ENCODE results near the gene LEUTX. TPM values are rescaled to one million over a fixed set of nuclear protein-coding genes. Genes with fewer than 3 reads are reported as not detected.

Gene LEUTX
- total RNA-seq, 8 experiments from 2014 or later = 34.9 TPM; not detected in 7

- WGBS, 10 experiments = 20 to 100% (median 68%) methylated on average over 1 to 10 of the region's 26 CpGs; no CpG with 5 or more reads in 2 of the 10 experiments
- H3K4me3 ChIP-seq = no peak overlapping the region
- in situ Hi-C loops (cut with MboI; ENCODE audit: low pct_unique_long_range_greater_than_20kb in 2 of 9, low sequenced_read_pairs in 9 of 9, unreplicated experiment in 9 of 9) = loop anchor here in 1 of 9 experiments (25.0 kb wide), 1 partner anchor 291 kb away; the partner anchor contains the start of genes EID2 and EID2B
- no peak overlapping the region for H3K27ac ChIP-seq
- ATAC-seq (replicated peaks in 6 of 8) = no peak
- H3K4me1 ChIP-seq (replicated peaks in 1 of 2) = peaks cover 14 to 21% of the 10 kb centered on the region in 2 donors
Observed at GRCh38 chr19:39828015-39828653, 49.5 kb downstream of the LEUTX start.

DNA sequence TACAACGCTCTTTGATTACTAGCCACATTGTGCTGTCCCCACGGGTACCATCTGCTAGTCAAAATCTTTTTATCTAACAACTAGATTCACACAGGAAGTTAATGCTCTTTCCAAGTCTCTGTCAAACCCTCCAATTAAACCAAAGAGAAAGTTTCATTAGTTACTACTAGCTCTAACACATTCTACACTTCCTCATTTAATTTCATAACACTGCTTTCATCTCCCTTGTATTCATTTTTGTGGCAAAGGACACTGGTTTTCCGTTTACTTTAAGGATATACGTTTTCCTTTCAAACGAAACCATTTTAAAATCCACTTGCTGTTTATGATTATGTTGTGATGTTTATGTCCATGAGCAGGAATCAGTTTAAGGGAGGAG is 50.0 kb downstream of the LEUTX start:
- Histone ChIP-seq H3K4me3 (no peak overlapping the region), H3K27ac (no peak overlapping the region), H3K4me1 (replicated peaks in 1 of 2) (peaks cover 13 to 16% of the 10 kb centered on the region in 2 donors)
- in situ Hi-C loops (cut with MboI; ENCODE audit: low pct_unique_long_range_greater_than_20kb in 2 of 9, low sequenced_read_pairs in 9 of 9, unreplicated experiment in 9 of 9) = loop anchor here in 1 of 9 experiments (25.0 kb wide), 1 partner anchor 291 kb away; the partner anchor contains the start of genes EID2 and EID2B
- 57 to 98% (median 85%) methylated on average over 3 to 5 of the region's 5 CpGs for WGBS, 10 experiments
- ATAC-seq (replicated peaks in 6 of 8) = no peak

DNA sequence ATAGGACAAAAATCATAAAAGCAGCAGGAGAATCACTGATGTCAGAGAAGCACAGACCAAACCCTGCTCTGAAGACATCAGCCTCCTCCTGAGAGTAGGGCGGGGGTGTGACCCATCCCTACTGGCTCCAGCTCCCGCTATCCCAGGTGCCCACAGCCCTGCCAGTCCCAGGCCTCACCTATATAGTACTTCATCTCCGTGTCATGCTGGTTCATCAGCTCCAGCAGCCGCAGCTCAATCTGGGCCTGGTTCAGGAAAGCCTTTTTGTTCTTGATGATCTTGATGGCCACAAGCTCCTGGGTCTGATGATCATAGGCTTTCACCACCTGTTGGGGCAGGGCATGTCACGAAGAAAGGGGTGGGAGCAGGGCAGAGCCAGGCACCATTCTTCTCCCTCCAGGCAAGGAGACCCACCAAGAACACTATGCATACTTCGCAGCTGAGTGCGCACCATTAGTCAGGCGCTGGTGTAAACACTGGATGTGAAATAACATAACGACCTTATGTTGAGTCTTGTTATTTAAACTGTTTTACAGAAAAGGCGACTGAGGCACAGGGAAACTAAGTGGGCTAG is 51.1 kb downstream of the LEUTX start:
- Histone ChIP-seq H3K27ac (no peak overlapping the region), H3K4me3 (no peak overlapping the region), H3K4me1 (replicated peaks in 1 of 2) (peaks cover 17 to 20% of the 10 kb centered on the region in 2 donors)
- ATAC-seq (replicated peaks in 6 of 8) = no peak
- in situ Hi-C loops (cut with MboI; ENCODE audit: low pct_unique_long_range_greater_than_20kb in 2 of 9, low sequenced_read_pairs in 9 of 9, unreplicated experiment in 9 of 9) = loop anchor here in 1 of 9 experiments (25.0 kb wide), 1 partner anchor 292 kb away; the partner anchor contains the start of genes EID2 and EID2B
- WGBS, 10 experiments = 60 to 100% (median 91%) methylated on average over 1 to 8 of the region's 10 CpGs; no CpG with 5 or more reads in 2 of the 10 experiments

- in situ Hi-C loops (cut with MboI; ENCODE audit: low pct_unique_long_range_greater_than_20kb in 2 of 9, low sequenced_read_pairs in 9 of 9, unreplicated experiment in 9 of 9) = loop anchor here in 1 of 9 experiments (25.0 kb wide), 1 partner anchor 293 kb away; the partner anchor contains the start of genes EID2 and EID2B
- Histone ChIP-seq H3K4me1 (replicated peaks in 1 of 2) (peaks cover 14 to 16% of the 10 kb centered on the region in 2 donors), H3K4me3 (no peak overlapping the region), H3K27ac (no peak overlapping the region)
- 70 to 100% (median 94%) methylated on average over 1 to 5 of the region's 18 CpGs; no CpG with 5 or more reads in 6 of the 10 experiments for WGBS, 10 experiments
- ATAC-seq (replicated peaks in 6 of 8) = no peak
Observed at GRCh38 chr19:39830406-39830805, 51.8 kb downstream of the LEUTX start.

GRCh38 chr19:39830847-39831246 is 52.2 kb downstream of the LEUTX start:
- H3K27ac ChIP-seq = no peak overlapping the region
- peaks cover 14 to 16% of the 10 kb centered on the region in 2 donors for H3K4me1 ChIP-seq (replicated peaks in 1 of 2)
- no peak overlapping the region for H3K4me3 ChIP-seq
- in situ Hi-C loops (cut with MboI; ENCODE audit: low pct_unique_long_range_greater_than_20kb in 2 of 9, low sequenced_read_pairs in 9 of 9, unreplicated experiment in 9 of 9) = loop anchor here in 1 of 9 experiments (25.0 kb wide), 1 partner anchor 294 kb away; the partner anchor contains the start of genes EID2 and EID2B
- no peak for ATAC-seq (replicated peaks in 6 of 8)

- no peak overlapping the region for H3K27ac ChIP-seq
- no peak overlapping the region for H3K4me3 ChIP-seq
- ATAC-seq (replicated peaks in 6 of 8) = no peak
Observed at GRCh38 chr19:39831679-39832078, 53.0 kb downstream of the LEUTX start.

GRCh38 chr19:39832341-39833083 is 53.9 kb downstream of the LEUTX start:
- 43 to 100% (median 75%) methylated on average over 1 to 5 of the region's 5 CpGs; no CpG with 5 or more reads in 1 of the 10 experiments for WGBS, 10 experiments
- ATAC-seq (replicated peaks in 6 of 8) = no peak
- Histone ChIP-seq H3K4me1 (replicated peaks in 1 of 2) (peaks cover 14 to 16% of the 10 kb centered on the region in 2 donors), H3K27ac (peak overlapping the region; percentile 97 to 99), H3K4me3 (peak overlapping the region; percentile 68 to 97 (median 88))
- in situ Hi-C loops (cut with MboI; ENCODE audit: low pct_unique_long_range_greater_than_20kb in 2 of 9, low sequenced_read_pairs in 9 of 9, unreplicated experiment in 9 of 9) = loop anchor here in 1 of 9 experiments (25.0 kb wide), 1 partner anchor 295 kb away; the partner anchor contains the start of genes EID2 and EID2B

More at GRCh38 chr19:39831679-39832078, 53.0 kb downstream of the LEUTX start:
- 81 to 100% (median 90%) methylated on average over 1 to 9 of the region's 16 CpGs; no CpG with 5 or more reads in 4 of the 10 experiments for WGBS, 10 experiments
- peaks cover 14 to 16% of the 10 kb centered on the region in 2 donors for H3K4me1 ChIP-seq (replicated peaks in 1 of 2)
- in situ Hi-C loops (cut with MboI; ENCODE audit: low pct_unique_long_range_greater_than_20kb in 2 of 9, low sequenced_read_pairs in 9 of 9, unreplicated experiment in 9 of 9) = loop anchor here in 1 of 9 experiments (25.0 kb wide), 1 partner anchor 294 kb away; the partner anchor contains the start of genes EID2 and EID2B

DNA sequence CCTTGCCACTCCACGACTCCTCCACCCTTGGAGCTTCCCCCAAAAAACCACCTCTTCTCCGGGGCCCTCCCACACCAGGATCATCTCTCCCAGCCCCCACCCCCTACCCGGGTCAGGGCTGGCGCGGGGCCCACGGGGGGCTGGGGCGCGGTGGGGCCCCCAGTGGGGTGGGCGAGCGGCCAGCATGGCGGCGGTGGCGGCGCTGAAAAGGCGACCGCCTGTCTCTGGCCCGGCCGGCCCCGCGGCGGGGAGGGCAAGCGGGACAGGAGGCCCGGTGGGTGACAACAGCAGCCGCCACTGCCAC is 54.5 kb downstream of the LEUTX start:
- peak overlapping the region; percentile 97 to 99 for H3K27ac ChIP-seq
- peak in 2 of 8 experiments; percentile 2 to 44 for ATAC-seq (replicated peaks in 6 of 8)
- in situ Hi-C loops (cut with MboI; ENCODE audit: low pct_unique_long_range_greater_than_20kb in 2 of 9, low sequenced_read_pairs in 9 of 9, unreplicated experiment in 9 of 9) = loop anchor here in 1 of 9 experiments (25.0 kb wide), 1 partner anchor 296 kb away; the partner anchor contains the start of genes EID2 and EID2B
- H3K4me1 ChIP-seq (replicated peaks in 1 of 2) = peaks cover 14 to 16% of the 10 kb centered on the region in 2 donors
- peak overlapping the region; percentile 68 to 97 (median 88) for H3K4me3 ChIP-seq
- WGBS, 10 experiments = 20% methylated on average over 1 of the region's 24 CpGs; no CpG with 5 or more reads in 9 of the 10 experiments

- in situ Hi-C loops (cut with MboI; ENCODE audit: low pct_unique_long_range_greater_than_20kb in 2 of 9, low sequenced_read_pairs in 9 of 9, unreplicated experiment in 9 of 9) = loop anchor here in 1 of 9 experiments (25.0 kb wide), 1 partner anchor 296 kb away; the partner anchor contains the start of genes EID2 and EID2B
- WGBS, 10 experiments = 0 to 17% (median 0%) methylated on average over 2 to 6 of the region's 59 CpGs; no CpG with 5 or more reads in 7 of the 10 experiments
- H3K4me1 ChIP-seq (replicated peaks in 1 of 2) = peaks cover 14 to 16% of the 10 kb centered on the region in 2 donors
Observed at GRCh38 chr19:39833464-39834286, 55.0 kb downstream of the LEUTX start, which contains the start of gene DYRK1B. Gene DYRK1B (minus strand): TSS chr19:39834162. CDS start chr19:39831867, 2,295 bp downstream.

DNA sequence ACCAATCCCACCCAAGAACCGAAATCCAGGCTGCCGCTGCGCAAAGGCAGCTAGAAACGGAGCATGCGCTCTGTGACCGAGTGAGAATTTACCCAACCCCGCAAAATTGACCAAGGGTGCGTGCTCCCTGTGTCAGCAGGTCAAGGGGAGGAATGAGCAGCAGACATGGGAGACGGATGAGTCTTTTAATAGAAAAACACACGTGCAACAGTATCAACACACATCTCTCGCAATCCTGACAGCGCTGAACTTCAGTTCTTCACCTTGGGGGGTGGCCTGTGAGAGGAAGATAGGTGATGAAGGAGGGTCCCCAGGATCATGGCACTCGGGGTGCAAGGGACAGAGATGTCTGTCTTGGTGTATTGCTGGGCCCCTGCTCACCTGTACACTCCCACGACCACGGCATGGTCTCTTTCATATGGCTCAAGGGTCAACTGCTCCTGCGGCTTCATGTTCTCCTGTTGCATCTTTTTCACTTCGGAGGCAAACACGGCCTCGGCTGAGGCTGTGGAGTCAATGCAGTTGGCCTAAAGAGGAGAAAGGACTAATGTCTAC is 55.7 kb downstream of the LEUTX start:
- 15 to 100% (median 69%) methylated on average over 1 to 8 of the region's 19 CpGs; no CpG with 5 or more reads in 2 of the 10 experiments for WGBS, 10 experiments

More at GRCh38 chr19:39833464-39834286, 55.0 kb downstream of the LEUTX start, which contains the start of gene DYRK1B:
- peak within 1 kb of the TSS; percentile 97 to 99 for H3K27ac ChIP-seq
- ATAC-seq (replicated peaks in 6 of 8) = peak; percentile 88 to 93 (median 92)
- peak within 1 kb of the TSS; percentile 68 to 97 (median 88) for H3K4me3 ChIP-seq

More for the DNA sequence above, 55.7 kb downstream of the LEUTX start:
- in situ Hi-C loops (cut with MboI; ENCODE audit: low pct_unique_long_range_greater_than_20kb in 2 of 9, low sequenced_read_pairs in 9 of 9, unreplicated experiment in 9 of 9) = loop anchor here in 1 of 9 experiments (25.0 kb wide), 1 partner anchor 297 kb away; the partner anchor contains the start of genes EID2 and EID2B
- H3K27ac ChIP-seq = peak overlapping the region; percentile 15 to 99
- H3K4me1 ChIP-seq (replicated peaks in 1 of 2) = peaks cover 14 to 16% of the 10 kb centered on the region in 2 donors
- ATAC-seq (replicated peaks in 6 of 8) = no peak
- H3K4me3 ChIP-seq = peak overlapping the region in 3 of 5 donors; percentile 86 to 97 (median 88)
